SK-N-SH (cell line): Measurements from ENCODE around the gene FGGY. TPM values are rescaled to one million over a fixed set of nuclear protein-coding genes. Genes with fewer than 3 reads are reported as not detected.

ENCODE experiments used
- CTCF ChIA-PET: fragments of 300-600, 350-600 bp; formaldehyde crosslinking; extraction: SDS; loops from one replicate; lab custom pipeline; 2021; lab: Yijun Ruan, JAX
- POLR2A ChIA-PET: fragments of 350-600 bp; sonication (Branson Sonifier 250); formaldehyde crosslinking; extraction: SDS; loops from one replicate; lab custom pipeline; 2020; ENCODE audit warnings: antibody characterized with exemption, inconsistent platforms; lab: Yijun Ruan, JAX
- DNase-seq: peaks from one replicate; pipeline ENCODE4 v3.0.0; 2012
- H2AFZ ChIP-seq: fragments of 200-600 bp; sonication (generic); 2 replicates; pipeline ENCODE4 v1.8.1; 2016; ENCODE audit warnings: antibody characterized with exemption, mild to moderate bottlenecking, low read depth
- H3F3A ChIP-seq: fragments of 200-600 bp; sonication (generic); replicated peaks from 2 replicates; pipeline ENCODE3; 2016; ENCODE audit warnings: antibody characterized with exemption, mild to moderate bottlenecking; ENCODE audit not compliant: insufficient read depth
- H3K27ac ChIP-seq, 2 experiments: fragments of 200-500 bp in 1 of 2; fragments of 200-600 bp in 1 of 2; sonication (Bioruptor generic) in 1 of 2; sonication (generic), shearing (Covaris generic) in 1 of 2; 2 replicates each; pipeline versions ENCODE4 v1.5.1 to v1.6.1; 2014 to 2016; ENCODE audit warnings: low read depth in 2 of 2, inconsistent platforms in 1 of 2, low read length in 1 of 2, mild to moderate bottlenecking in 1 of 2, mixed read lengths in 1 of 2
- H3K27me3 ChIP-seq: fragments of 200-600 bp; sonication (generic), shearing (Covaris generic); 2 replicates; pipeline ENCODE4 v1.6.1; 2016; ENCODE audit warnings: mixed run types; ENCODE audit not compliant: insufficient read depth
- H3K36me3 ChIP-seq, 2 experiments: fragments of 200-500 bp in 1 of 2; fragments of 200-600 bp in 1 of 2; sonication (Bioruptor generic) in 1 of 2; sonication (generic) in 1 of 2; replicated peaks in 1 of 2; 2 replicates each; pipeline versions ENCODE3 to v1.5.1; 2014 to 2016; ENCODE audit warnings: low read length in 1 of 2, mild to moderate bottlenecking in 1 of 2; ENCODE audit not compliant: insufficient read depth in 2 of 2, control insufficient read depth in 1 of 2
- H3K4me1 ChIP-seq, 2 experiments: fragments of 200-500 bp in 1 of 2; fragments of 200-600 bp in 1 of 2; sonication (Bioruptor generic) in 1 of 2; sonication (generic), shearing (Covaris generic) in 1 of 2; 2 replicates each; pipeline versions ENCODE4 v1.5.1 to v1.6.1; 2014 to 2016; ENCODE audit warnings: low read depth in 1 of 2, low read length in 1 of 2, mixed run types in 1 of 2; ENCODE audit not compliant: insufficient read depth in 2 of 2, control insufficient read depth in 1 of 2
- H3K4me2 ChIP-seq: fragments of 200-600 bp; sonication (generic), shearing (Covaris generic); 2 replicates; pipeline ENCODE4 v1.6.1; 2017; ENCODE audit warnings: mixed run types
- H3K4me3 ChIP-seq, 2 experiments: fragments of 200-500 bp in 1 of 2; fragments of 200-600 bp in 1 of 2; sonication (Bioruptor generic) in 1 of 2; sonication (generic), shearing (Covaris generic) in 1 of 2; 2 replicates each; pipeline versions ENCODE4 v1.5.1 to v1.8.1; 2014 to 2016; ENCODE audit warnings: low read depth in 2 of 2, inconsistent platforms in 1 of 2, low read length in 1 of 2, mild to moderate bottlenecking in 1 of 2, mixed read lengths in 1 of 2, moderate library complexity in 1 of 2
- H3K79me2 ChIP-seq: fragments of 200-600 bp; sonication (generic); 2 replicates; pipeline ENCODE4 v1.8.1; 2017; ENCODE audit warnings: mild to moderate bottlenecking; ENCODE audit not compliant: insufficient read depth
- H3K9ac ChIP-seq: fragments of 200-600 bp; sonication (generic); 2 replicates; pipeline ENCODE4 v1.6.1; 2017; ENCODE audit warnings: mixed run types
- H3K9me2 ChIP-seq: fragments of 200-600 bp; sonication (generic); 2 replicates; pipeline ENCODE4 v1.6.1; 2017; ENCODE audit warnings: mixed run types
- H3K9me3 ChIP-seq: fragments of 200-600 bp; sonication (generic); 2 replicates; pipeline ENCODE4 v1.6.1; 2017; ENCODE audit warnings: mixed run types, mild to moderate bottlenecking, moderate library complexity
- H4K20me1 ChIP-seq: fragments of 200-600 bp; sonication (generic); 2 replicates; pipeline ENCODE4 v1.6.1; 2017; ENCODE audit warnings: mild to moderate bottlenecking, mixed run types; ENCODE audit not compliant: insufficient read depth
- EP300 ChIP-seq, 2 experiments: IDR thresholded peaks; 2 replicates each; pipeline versions ENCODE4 v1.4.0 to v1.6.1; 2012; ENCODE audit warnings: borderline replicate concordance in 1 of 2, low read depth in 1 of 2, low read length in 1 of 2
- EZH2phosphoT487 ChIP-seq: fragments of 200-600 bp; sonication (generic); IDR thresholded peaks from 2 replicates; pipeline ENCODE4 v1.6.1; 2017; ENCODE audit warnings: low read depth, mixed run types, mild to moderate bottlenecking, antibody characterized with exemption, moderate library complexity, borderline replicate concordance
- FOSL2 ChIP-seq: IDR thresholded peaks from 2 replicates; pipeline ENCODE4 v1.4.0; 2012; ENCODE audit warnings: low read depth, mild to moderate bottlenecking, moderate library complexity, borderline replicate concordance
- FOXJ3 ChIP-seq: sonication (generic); formaldehyde crosslinking; IDR thresholded peaks from 2 replicates; pipeline ENCODE4 v1.5.1; 2020; ENCODE audit warnings: mild to moderate bottlenecking, missing genetic modification reagents
- FOXM1 ChIP-seq: IDR thresholded peaks from 2 replicates; pipeline ENCODE4 v1.4.0; 2012; ENCODE audit warnings: low read depth, mild to moderate bottlenecking
- GABPA ChIP-seq: IDR thresholded peaks from 2 replicates; pipeline ENCODE4 v1.4.0; 2012; ENCODE audit warnings: low read depth, mild to moderate bottlenecking
- GATA2 ChIP-seq: sonication (generic); formaldehyde crosslinking; IDR thresholded peaks from 2 replicates; pipeline ENCODE4 v1.5.0; 2020; ENCODE audit warnings: mild to moderate bottlenecking, missing genetic modification reagents
- JUND ChIP-seq: IDR thresholded peaks from 2 replicates; pipeline ENCODE4 v1.4.0; 2012
- MEF2A ChIP-seq: IDR thresholded peaks from 2 replicates; pipeline ENCODE4 v1.4.0; 2012; ENCODE audit warnings: low read depth, borderline replicate concordance
- MXI1 ChIP-seq: IDR thresholded peaks from 2 replicates; pipeline ENCODE4 v1.6.1; 2012; ENCODE audit warnings: mild to moderate bottlenecking, low read depth, low read length, improper control_type of control experiment
- NFIC ChIP-seq: IDR thresholded peaks from 2 replicates; pipeline ENCODE4 v1.4.0; 2012; ENCODE audit warnings: borderline replicate concordance
- NRF1 ChIP-seq: IDR thresholded peaks from 2 replicates; pipeline ENCODE4 v1.6.1; 2012; ENCODE audit warnings: low read depth, mild to moderate bottlenecking, low read length
- POLR2AphosphoS5 ChIP-seq: IDR thresholded peaks from 2 replicates; pipeline ENCODE4 v1.6.1; 2012; ENCODE audit warnings: low read depth, low read length
- RAD21 ChIP-seq: IDR thresholded peaks from 2 replicates; pipeline ENCODE4 v1.6.1; 2012; ENCODE audit warnings: mild to moderate bottlenecking, low read length
- RFX5 ChIP-seq: IDR thresholded peaks from 2 replicates; pipeline ENCODE4 v1.6.1; 2012; ENCODE audit warnings: mild to moderate bottlenecking, improper control_type of control experiment, low read length
- SIN3A ChIP-seq: IDR thresholded peaks from 2 replicates; pipeline ENCODE4 v1.6.1; 2012; ENCODE audit warnings: low read depth, mild to moderate bottlenecking, low read length, moderate library complexity, borderline replicate concordance
- SMC3 ChIP-seq: IDR thresholded peaks from 2 replicates; pipeline ENCODE4 v1.6.1; 2012; ENCODE audit warnings: low read depth, low read length, improper control_type of control experiment
- TAF1 ChIP-seq: IDR thresholded peaks from 2 replicates; pipeline ENCODE4 v1.6.1; 2012; ENCODE audit warnings: low read depth, mild to moderate bottlenecking, low read length, moderate library complexity, borderline replicate concordance
- TCF12 ChIP-seq: IDR thresholded peaks from 2 replicates; pipeline ENCODE4 v1.4.0; 2012
- USF1 ChIP-seq: IDR thresholded peaks from 2 replicates; pipeline ENCODE4 v1.4.0; 2012; ENCODE audit warnings: low read depth, borderline replicate concordance
- WGBS: methylation state at CpG from one replicate; pipeline ENCODE4 v1.1.6; 2017; ENCODE audit warnings: low lambda C conversion rate; 5-methylcytosine and 5-hydroxymethylcytosine counted together
- polyA plus RNA-seq, 3 experiments: library from polyadenylated mRNA; depleted of rRNA; stranded (reverse); fragments of >200 nt; gene quantifications; 2 replicates each; pipeline ENCODE4 v1.2.3, GENCODE V29; 2012
- TF ChIP-seq, protein P1 (sequence below): IDR thresholded peaks from 2 replicates; pipeline ENCODE4 v1.6.1; 2012; ENCODE audit warnings: mild to moderate bottlenecking, low read depth, low read length, moderate library complexity
- TF ChIP-seq, protein P2 (sequence below): IDR thresholded peaks from 2 replicates; pipeline ENCODE4; 2012
- TF ChIP-seq, protein P3 (sequence below): fragments of 150-350 bp; IDR thresholded peaks from 2 replicates; pipeline ENCODE4 v1.6.1; 2016; ENCODE audit warnings: mild to moderate bottlenecking, low read depth, low read length
- TF ChIP-seq, protein P4 (sequence below): fragments of 150-350 bp; IDR thresholded peaks from 2 replicates; pipeline ENCODE4 v1.6.1; 2017; ENCODE audit warnings: antibody characterized with exemption, low read length, low read depth, borderline replicate concordance
- TF ChIP-seq, protein P5 (sequence below): IDR thresholded peaks from 2 replicates; pipeline ENCODE4 v1.4.0; 2012; ENCODE audit warnings: low read depth

FGGY gene
- polyA plus RNA-seq, 1 of the 3 experiments (the other 2 are of a cell fraction): 10.3 TPM

DNA sequence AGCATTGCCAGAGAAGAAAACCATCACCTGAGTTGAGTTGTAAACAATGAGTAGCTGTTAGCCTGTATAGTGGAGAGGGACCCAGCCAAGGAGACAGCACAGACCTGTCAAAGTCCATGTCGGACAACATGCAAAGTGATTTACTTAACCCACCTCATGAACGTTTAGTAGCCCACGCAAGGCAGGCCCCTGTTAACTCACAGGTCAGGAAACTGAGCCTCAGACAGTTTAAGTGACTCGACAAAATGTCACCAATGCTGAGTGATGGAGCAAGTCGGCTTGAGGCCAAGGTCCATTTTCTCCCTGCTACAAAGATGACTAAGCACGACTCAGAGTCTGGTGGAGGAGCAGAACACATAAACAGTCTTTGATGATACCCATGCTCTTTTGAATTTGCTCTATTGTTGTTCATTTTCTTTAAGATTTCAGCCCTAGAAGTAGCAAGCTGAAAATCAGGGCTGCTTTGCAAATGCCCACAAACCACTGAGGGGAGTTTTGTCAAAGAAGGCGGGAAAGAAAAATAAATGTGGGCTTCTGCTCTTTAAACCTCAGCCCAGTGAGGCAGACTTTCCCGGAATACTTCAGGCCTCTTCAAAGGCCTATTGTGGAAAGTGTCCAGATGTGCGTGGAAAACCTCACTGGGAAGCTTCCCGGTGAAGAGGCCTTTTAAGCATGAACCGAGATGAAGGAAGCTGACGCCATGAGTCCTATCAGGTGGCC, 434.0 kb downstream of the FGGY start:
- Histone ChIP-seq H3F3A (peaks cover 16% of the 10 kb centered on the region), H3K4me2 (peak overlapping the region; percentile 7), H3K9ac (peak overlapping the region; percentile 61; the same call in 1 of the 2 replicates), H3K27me3 (no peaks in the 10 kb centered on the region), H4K20me1 (no peaks in the 10 kb centered on the region), H3K9me2 (no peaks in the 10 kb centered on the region), H3K36me3 (no peaks in the 10 kb centered on the region), H3K4me3 (no peak overlapping the region), H3K4me1 (peaks cover 0 to 30% of the 10 kb centered on the region in 2 experiments), H2AFZ (peak overlapping the region; percentile 76), H3K9me3 (no peaks in the 10 kb centered on the region), H3K79me2 (no peaks in the 10 kb centered on the region), H3K27ac (peak overlapping the region; percentile 77 to 93)
- WGBS: 12% methylated on average over 12 of the region's 12 CpGs
- ChIA-PET CTCF (interaction anchor here (0.6 to 2.5 kb wide), 3 partner anchors 14 to 28 kb away, joined by 3 to 9 read pairs (median 4); no protein-coding TSS in a partner anchor), POLR2A (no interaction called here)
- DNase-seq: no peak
- TF ChIP-seq POLR2AphosphoS5 (peak; percentile 39; the same call in 1 of the 2 replicates), JUND (peak; percentile 64), MEF2A (no peak), EZH2phosphoT487 (no peak), NFIC (peak; percentile 91), SIN3A (no peak), GATA2 (CRISPR knock-in tag) (no peak), MXI1 (no peak), FOSL2 (peak; percentile 70; the same call in 1 of the 2 replicates), USF1 (no peak), SMC3 (no peak), GABPA (no peak), FOXJ3 (no peak), FOXM1 (no peak), TAF1 (no peak), RFX5 (no peak), NRF1 (no peak), TCF12 (peak; percentile 68), RAD21 (no peak), EP300 (IDR thresholded peaks at IDR 0.05; ENCODE audit: borderline replicate concordance in 1 of 2, low read depth in 1 of 2, low read length in 1 of 2) (peak in 1 of 2 experiments; percentile 33; a peak in 1 of 4 replicates)
- TF ChIP-seq, protein P1, sequence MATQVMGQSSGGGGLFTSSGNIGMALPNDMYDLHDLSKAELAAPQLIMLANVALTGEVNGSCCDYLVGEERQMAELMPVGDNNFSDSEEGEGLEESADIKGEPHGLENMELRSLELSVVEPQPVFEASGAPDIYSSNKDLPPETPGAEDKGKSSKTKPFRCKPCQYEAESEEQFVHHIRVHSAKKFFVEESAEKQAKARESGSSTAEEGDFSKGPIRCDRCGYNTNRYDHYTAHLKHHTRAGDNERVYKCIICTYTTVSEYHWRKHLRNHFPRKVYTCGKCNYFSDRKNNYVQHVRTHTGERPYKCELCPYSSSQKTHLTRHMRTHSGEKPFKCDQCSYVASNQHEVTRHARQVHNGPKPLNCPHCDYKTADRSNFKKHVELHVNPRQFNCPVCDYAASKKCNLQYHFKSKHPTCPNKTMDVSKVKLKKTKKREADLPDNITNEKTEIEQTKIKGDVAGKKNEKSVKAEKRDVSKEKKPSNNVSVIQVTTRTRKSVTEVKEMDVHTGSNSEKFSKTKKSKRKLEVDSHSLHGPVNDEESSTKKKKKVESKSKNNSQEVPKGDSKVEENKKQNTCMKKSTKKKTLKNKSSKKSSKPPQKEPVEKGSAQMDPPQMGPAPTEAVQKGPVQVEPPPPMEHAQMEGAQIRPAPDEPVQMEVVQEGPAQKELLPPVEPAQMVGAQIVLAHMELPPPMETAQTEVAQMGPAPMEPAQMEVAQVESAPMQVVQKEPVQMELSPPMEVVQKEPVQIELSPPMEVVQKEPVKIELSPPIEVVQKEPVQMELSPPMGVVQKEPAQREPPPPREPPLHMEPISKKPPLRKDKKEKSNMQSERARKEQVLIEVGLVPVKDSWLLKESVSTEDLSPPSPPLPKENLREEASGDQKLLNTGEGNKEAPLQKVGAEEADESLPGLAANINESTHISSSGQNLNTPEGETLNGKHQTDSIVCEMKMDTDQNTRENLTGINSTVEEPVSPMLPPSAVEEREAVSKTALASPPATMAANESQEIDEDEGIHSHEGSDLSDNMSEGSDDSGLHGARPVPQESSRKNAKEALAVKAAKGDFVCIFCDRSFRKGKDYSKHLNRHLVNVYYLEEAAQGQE: no peak
- TF ChIP-seq, protein P2, sequence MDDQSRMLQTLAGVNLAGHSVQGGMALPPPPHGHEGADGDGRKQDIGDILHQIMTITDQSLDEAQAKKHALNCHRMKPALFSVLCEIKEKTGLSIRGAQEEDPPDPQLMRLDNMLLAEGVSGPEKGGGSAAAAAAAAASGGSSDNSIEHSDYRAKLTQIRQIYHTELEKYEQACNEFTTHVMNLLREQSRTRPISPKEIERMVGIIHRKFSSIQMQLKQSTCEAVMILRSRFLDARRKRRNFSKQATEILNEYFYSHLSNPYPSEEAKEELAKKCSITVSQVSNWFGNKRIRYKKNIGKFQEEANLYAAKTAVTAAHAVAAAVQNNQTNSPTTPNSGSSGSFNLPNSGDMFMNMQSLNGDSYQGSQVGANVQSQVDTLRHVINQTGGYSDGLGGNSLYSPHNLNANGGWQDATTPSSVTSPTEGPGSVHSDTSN: peak; percentile 87
- TF ChIP-seq, protein P3, sequence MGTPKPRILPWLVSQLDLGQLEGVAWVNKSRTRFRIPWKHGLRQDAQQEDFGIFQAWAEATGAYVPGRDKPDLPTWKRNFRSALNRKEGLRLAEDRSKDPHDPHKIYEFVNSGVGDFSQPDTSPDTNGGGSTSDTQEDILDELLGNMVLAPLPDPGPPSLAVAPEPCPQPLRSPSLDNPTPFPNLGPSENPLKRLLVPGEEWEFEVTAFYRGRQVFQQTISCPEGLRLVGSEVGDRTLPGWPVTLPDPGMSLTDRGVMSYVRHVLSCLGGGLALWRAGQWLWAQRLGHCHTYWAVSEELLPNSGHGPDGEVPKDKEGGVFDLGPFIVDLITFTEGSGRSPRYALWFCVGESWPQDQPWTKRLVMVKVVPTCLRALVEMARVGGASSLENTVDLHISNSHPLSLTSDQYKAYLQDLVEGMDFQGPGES: no peak
- TF ChIP-seq, protein P4, sequence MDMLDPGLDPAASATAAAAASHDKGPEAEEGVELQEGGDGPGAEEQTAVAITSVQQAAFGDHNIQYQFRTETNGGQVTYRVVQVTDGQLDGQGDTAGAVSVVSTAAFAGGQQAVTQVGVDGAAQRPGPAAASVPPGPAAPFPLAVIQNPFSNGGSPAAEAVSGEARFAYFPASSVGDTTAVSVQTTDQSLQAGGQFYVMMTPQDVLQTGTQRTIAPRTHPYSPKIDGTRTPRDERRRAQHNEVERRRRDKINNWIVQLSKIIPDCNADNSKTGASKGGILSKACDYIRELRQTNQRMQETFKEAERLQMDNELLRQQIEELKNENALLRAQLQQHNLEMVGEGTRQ: no peak
- TF ChIP-seq, protein P5, sequence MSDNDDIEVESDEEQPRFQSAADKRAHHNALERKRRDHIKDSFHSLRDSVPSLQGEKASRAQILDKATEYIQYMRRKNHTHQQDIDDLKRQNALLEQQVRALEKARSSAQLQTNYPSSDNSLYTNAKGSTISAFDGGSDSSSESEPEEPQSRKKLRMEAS: no peak
